WERI-Rb-1 (cell line): ENCODE results near the gene IL27RA.

Experiments
- DNase-seq: peaks from one replicate; pipeline ENCODE4 v3.0.0-alpha.2; 2020
- H3K27ac ChIP-seq: fragments of 250-450 bp; sonication (Bioruptor Pico); 2 replicates; pipeline ENCODE4 v1.5.1; 2020; ENCODE audit warnings: mild to moderate bottlenecking, moderate library complexity
- H3K27me3 ChIP-seq: fragments of 250-450 bp; sonication (Bioruptor Pico); 2 replicates; pipeline ENCODE4 v1.5.1; 2021; ENCODE audit warnings: mild to moderate bottlenecking, low read depth, moderate library complexity; ENCODE audit not compliant: insufficient read depth, severe bottlenecking
- H3K36me3 ChIP-seq: fragments of 250-450 bp; sonication (Bioruptor Pico); 2 replicates; pipeline ENCODE4 v1.5.1; 2020; ENCODE audit warnings: mild to moderate bottlenecking, moderate library complexity
- H3K4me3 ChIP-seq: 2 replicates; pipeline ENCODE4 v1.5.1; 2011; ENCODE audit warnings: low read depth, mild to moderate bottlenecking, control low read depth, low read length
- H3K9me3 ChIP-seq: fragments of 250-450 bp; sonication (Bioruptor Pico); 2 replicates; pipeline ENCODE4 v1.5.1; 2021; ENCODE audit warnings: mild to moderate bottlenecking, moderate library complexity; ENCODE audit not compliant: severe bottlenecking
- TF ChIP-seq, protein P1 (sequence below): IDR thresholded peaks from 2 replicates; pipeline ENCODE4 v1.5.1; 2011; ENCODE audit warnings: low read depth, mild to moderate bottlenecking, control low read depth, inconsistent platforms, low read length

IL27RA gene

DNA sequence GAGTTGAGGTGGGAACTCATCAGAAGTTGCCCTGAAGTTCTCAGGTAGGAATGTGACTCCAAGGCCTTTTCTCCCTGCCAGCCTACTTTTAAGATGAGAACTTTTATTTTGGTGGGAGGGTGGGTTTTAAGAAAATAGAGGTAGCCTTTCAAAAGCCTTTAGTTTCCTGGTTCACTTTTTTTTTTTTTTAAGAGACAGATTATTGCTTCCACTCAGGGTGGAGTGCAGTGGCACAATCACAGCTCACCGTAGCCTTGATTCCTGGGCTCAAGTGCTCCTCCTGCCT lies 51.1 kb downstream of the IL27RA start:
- Histone ChIP-seq H3K36me3 (peaks cover 16% of the 10 kb centered on the region), H3K27me3 (no peaks in the 10 kb centered on the region), H3K4me3 (no peak overlapping the region), H3K27ac (no peak overlapping the region), H3K9me3 (no peaks in the 10 kb centered on the region)
- TF ChIP-seq, protein P1, sequence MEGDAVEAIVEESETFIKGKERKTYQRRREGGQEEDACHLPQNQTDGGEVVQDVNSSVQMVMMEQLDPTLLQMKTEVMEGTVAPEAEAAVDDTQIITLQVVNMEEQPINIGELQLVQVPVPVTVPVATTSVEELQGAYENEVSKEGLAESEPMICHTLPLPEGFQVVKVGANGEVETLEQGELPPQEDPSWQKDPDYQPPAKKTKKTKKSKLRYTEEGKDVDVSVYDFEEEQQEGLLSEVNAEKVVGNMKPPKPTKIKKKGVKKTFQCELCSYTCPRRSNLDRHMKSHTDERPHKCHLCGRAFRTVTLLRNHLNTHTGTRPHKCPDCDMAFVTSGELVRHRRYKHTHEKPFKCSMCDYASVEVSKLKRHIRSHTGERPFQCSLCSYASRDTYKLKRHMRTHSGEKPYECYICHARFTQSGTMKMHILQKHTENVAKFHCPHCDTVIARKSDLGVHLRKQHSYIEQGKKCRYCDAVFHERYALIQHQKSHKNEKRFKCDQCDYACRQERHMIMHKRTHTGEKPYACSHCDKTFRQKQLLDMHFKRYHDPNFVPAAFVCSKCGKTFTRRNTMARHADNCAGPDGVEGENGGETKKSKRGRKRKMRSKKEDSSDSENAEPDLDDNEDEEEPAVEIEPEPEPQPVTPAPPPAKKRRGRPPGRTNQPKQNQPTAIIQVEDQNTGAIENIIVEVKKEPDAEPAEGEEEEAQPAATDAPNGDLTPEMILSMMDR, result no peak
- no peak for DNase-seq

DNA sequence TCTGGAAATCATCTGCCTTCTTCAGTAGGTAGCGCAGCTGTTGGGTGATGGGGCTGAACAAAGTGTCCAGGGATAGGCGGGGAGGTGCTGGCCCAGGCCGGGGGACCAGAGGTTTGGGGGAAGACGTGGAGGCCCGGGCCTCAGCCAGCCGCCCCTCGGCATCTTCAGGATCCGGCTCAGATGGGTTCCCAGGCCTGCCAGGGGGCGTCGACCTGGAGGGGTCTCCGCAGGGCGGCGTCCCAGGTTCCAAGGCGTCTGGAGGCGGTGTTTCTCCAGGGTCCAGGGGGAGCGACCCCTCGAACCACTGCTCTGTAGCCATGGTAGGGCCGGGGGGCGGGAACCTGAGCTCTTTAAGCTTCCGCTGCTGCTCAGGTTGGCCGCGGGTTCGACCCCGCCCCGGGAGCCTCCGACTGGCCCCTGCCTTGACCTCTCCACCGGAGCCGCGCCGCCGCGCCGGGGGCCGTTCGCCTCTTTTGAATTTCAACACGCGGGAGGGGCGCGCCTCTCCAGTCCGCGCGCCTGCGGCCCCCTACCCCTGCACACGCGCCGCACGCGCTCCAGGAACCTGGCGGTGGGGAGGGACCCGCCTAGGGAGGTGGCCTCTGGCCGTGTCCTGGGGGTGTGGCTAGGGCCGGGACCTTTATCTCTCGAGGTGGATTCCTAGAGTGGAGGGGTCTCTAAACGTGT lies 53.9 kb downstream of the IL27RA start, which contains the start of gene C19orf67:
Gene C19orf67 (minus strand): TSS at position 475 of the 687 bp plus-strand sequence. CDS start 156 bp downstream, at position 319.
- no peak for DNase-seq
- H3K4me3 ChIP-seq, result no peak within 1 kb of the TSS

DNA sequence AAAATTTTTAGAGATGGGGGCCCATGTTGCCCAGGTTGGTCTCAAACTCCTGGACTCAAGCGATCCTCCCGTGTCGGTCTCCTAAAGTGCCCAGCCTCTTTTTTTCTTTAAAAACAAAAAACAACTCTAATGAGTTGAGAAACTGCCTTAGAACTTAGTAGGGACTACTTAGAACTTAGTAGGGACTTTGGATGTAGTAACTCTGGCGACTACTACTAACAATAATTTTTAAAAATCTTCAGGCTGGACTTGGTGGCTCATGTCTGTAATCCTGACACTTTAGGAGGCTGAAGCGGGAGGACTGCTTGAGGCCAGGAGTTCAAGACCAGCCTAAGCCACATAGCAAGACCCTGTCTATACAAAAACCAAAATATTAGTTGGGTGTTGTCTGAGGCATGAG lies 54.5 kb downstream of the IL27RA start:
- no peak overlapping the region for H3K4me3 ChIP-seq
- no peaks in the 10 kb centered on the region for H3K27me3 ChIP-seq
- DNase-seq, result no peak
- no peak overlapping the region for H3K27ac ChIP-seq
- no peaks in the 10 kb centered on the region for H3K9me3 ChIP-seq
- TF ChIP-seq, protein P1, result no peak
- H3K36me3 ChIP-seq, result peaks cover 31% of the 10 kb centered on the region

More for the DNA sequence above, 53.9 kb downstream of the IL27RA start, which contains the start of gene C19orf67:
- TF ChIP-seq, protein P1, result no peak
- no peak within 1 kb of the TSS for H3K27ac ChIP-seq
- no peaks in the 10 kb centered on the region for H3K9me3 ChIP-seq
- H3K27me3 ChIP-seq, result no peaks in the 10 kb centered on the region
- H3K36me3 ChIP-seq, result peaks cover 31% of the 10 kb centered on the region

DNA sequence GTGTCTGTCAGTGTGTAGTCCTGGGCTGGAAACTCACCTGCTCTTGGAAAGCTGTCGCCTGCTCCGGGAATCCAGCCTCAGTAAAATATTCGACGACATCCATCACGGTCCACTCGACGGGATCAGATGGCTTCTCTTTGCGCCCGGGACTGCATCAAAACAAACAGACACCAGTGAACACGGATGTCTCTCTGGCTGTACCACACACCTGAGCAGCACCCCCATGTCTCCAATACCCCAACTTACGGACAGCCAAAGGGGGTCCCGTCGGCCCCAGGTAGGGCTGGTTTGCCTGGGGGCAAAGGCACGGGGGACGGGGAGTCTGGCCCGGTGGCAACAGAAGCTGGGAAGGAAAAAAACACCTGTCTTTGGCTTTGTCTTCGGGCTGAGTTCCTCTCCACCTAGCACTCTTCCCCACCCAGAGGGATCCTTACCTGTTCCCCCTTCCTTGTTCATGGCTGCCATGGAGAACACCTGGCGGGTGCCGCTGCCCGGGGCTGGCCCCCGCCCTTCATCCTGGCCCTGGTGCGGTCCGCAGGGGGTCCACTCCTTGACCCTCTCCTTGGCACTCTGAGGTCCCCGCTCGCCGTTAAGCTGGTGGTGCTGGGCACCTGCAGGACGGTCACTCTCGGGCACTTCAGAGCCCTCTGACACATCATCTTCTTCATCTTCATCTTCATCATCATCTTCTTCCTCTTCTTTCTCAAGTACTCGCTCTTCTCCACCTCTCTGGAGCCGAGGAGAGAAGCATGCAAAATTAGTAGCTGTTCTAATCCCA lies 57.3 kb downstream of the IL27RA start:
- TF ChIP-seq, protein P1, result no peak
- DNase-seq, result no peak
- no peaks in the 10 kb centered on the region for H3K27me3 ChIP-seq
- H3K4me3 ChIP-seq, result peak overlapping the region; percentile 46
- H3K36me3 ChIP-seq, result peaks cover 35% of the 10 kb centered on the region
- no peak overlapping the region for H3K27ac ChIP-seq
- peaks cover 9% of the 10 kb centered on the region for H3K9me3 ChIP-seq

DNA sequence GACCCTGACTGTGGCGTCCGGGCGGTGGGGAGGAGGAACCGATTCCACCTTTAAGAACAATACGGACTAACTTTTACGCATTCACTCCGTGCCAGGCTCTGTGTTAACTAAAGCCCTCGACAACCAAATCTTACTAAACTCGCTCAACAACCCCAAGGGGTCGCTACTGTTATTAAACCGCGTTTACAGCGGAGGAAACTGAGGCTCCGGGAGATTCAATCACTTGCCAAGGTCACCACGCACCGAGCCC lies 57.8 kb downstream of the IL27RA start:
- H3K27ac ChIP-seq, result peak overlapping the region; percentile 95; the same call in 1 of the 2 replicates
- H3K27me3 ChIP-seq, result no peaks in the 10 kb centered on the region
- peak overlapping the region; percentile 46 for H3K4me3 ChIP-seq
- peaks cover 35% of the 10 kb centered on the region for H3K36me3 ChIP-seq
- TF ChIP-seq, protein P1, result no peak
- H3K9me3 ChIP-seq, result peaks cover 9% of the 10 kb centered on the region
- peak; percentile 27 for DNase-seq
